GM12878 (cell line): ENCODE data around the gene CLDN14. TPM values are rescaled to one million over a fixed set of nuclear protein-coding genes. Genes with fewer than 3 reads are reported as not detected.

Experiments used
- ATAC-seq: fragments of 200-7000 bp; cut with Tn5 transposase; 3 replicates; pipeline ENCODE4 v1.9.1; 2020; ENCODE audit warnings: mild to moderate bottlenecking, moderate library complexity
- BruUV-seq: library from RNA; stranded (reverse); fragments of 400-500 nt; replicated peaks from 2 replicates; lab custom pipeline; 2021; lab: Mats Ljungman, UMichigan
- CTCF ChIA-PET: fragments of 300-600 bp; sonication (Branson Sonifier 250); formaldehyde crosslinking; extraction: SDS; loops from one replicate; lab custom pipeline; 2021; ENCODE audit warnings: inconsistent platforms; lab: Yijun Ruan, JAX
- POLR2A ChIA-PET: fragments of 350-600 bp; formaldehyde crosslinking; extraction: SDS; loops from one replicate; lab custom pipeline; 2021; ENCODE audit warnings: inconsistent platforms; lab: Charles Lee
- RAD21 ChIA-PET: fragments of 300-600 bp; sonication (Branson Sonifier 250); formaldehyde crosslinking; loops from one replicate; lab custom pipeline; 2023; ENCODE audit warnings: antibody characterized with exemption; ENCODE audit not compliant: unreplicated experiment; lab: Charles Lee
- SMC1A ChIA-PET: fragments of 300-600 bp; sonication (Branson Sonifier 250); formaldehyde crosslinking; loops from one replicate; lab custom pipeline; 2023; ENCODE audit not compliant: unreplicated experiment, uncharacterized antibody; lab: Charles Lee
- DNase-seq: peaks from one replicate; pipeline ENCODE4 v3.0.0-alpha.2; 2011; ENCODE audit warnings: low read depth, low spot score
- FAIRE-seq: peaks from 3 replicates; lab custom pipeline; 2011; peaks lifted over from hg19 to GRCh38; lab: Jason Lieb, UNC
- H2AFZ ChIP-seq: 2 replicates; pipeline ENCODE4 v1.6.0; 2011; ENCODE audit warnings: low read depth, low read length, control low read depth; ENCODE audit not compliant: control insufficient read depth
- H3K27ac ChIP-seq: 2 replicates; pipeline ENCODE4 v1.5.1; 2011; ENCODE audit warnings: control low read depth; ENCODE audit not compliant: control insufficient read depth, insufficient read depth
- H3K27me3 ChIP-seq, 2 experiments: replicated peaks in 1 of 2; 2 replicates each; pipeline versions ENCODE4 v1.6.0 to v1.6.1; 2011; ENCODE audit warnings: low read length in 1 of 2; ENCODE audit not compliant: control insufficient read depth in 2 of 2, insufficient read depth in 2 of 2
- H3K36me3 ChIP-seq, 2 experiments: 2 replicates each; pipeline ENCODE4 v1.5.1; 2011; ENCODE audit warnings: low read length in 1 of 2; ENCODE audit not compliant: control insufficient read depth in 2 of 2, insufficient read depth in 2 of 2
- H3K4me1 ChIP-seq: 2 replicates; pipeline ENCODE4 v1.6.1; 2011; ENCODE audit warnings: mild to moderate bottlenecking, low read length, moderate library complexity, mixed read lengths; ENCODE audit not compliant: control insufficient read depth, insufficient read depth
- H3K4me2 ChIP-seq: 2 replicates; pipeline ENCODE4 v1.6.0; 2011; ENCODE audit warnings: control low read depth; ENCODE audit not compliant: control insufficient read depth, insufficient read depth
- H3K4me3 ChIP-seq: fragments of 200-600 bp; sonication (generic); 2 replicates; pipeline ENCODE4 v1.5.1; 2016
- H3K79me2 ChIP-seq: 2 replicates; pipeline ENCODE4 v1.6.0; 2011; ENCODE audit warnings: low read length; ENCODE audit not compliant: control insufficient read depth, insufficient read depth
- H3K9ac ChIP-seq: 2 replicates; pipeline ENCODE4 v1.8.0; 2011; ENCODE audit warnings: low read length, control low read depth, mixed read lengths; ENCODE audit not compliant: control insufficient read depth, insufficient read depth
- H3K9me3 ChIP-seq: replicated peaks from 3 replicates; pipeline ENCODE4 v1.5.1; 2011; ENCODE audit warnings: mild to moderate bottlenecking, low read length; ENCODE audit not compliant: control insufficient read depth, insufficient read depth
- H4K20me1 ChIP-seq: 2 replicates; pipeline ENCODE4 v1.6.0; 2011; ENCODE audit not compliant: control insufficient read depth, insufficient read depth
- BCLAF1 ChIP-seq: fragments of 450-650 bp; IDR thresholded peaks from 2 replicates; pipeline ENCODE4 v1.6.1; 2017; ENCODE audit warnings: antibody characterized with exemption, mild to moderate bottlenecking, moderate library complexity
- CREM ChIP-seq: IDR thresholded peaks from 2 replicates; pipeline ENCODE4 v1.6.1; 2014; ENCODE audit warnings: antibody characterized with exemption, low read depth
- IKZF2 ChIP-seq, 2 experiments: fragments of 450-650 bp; IDR thresholded peaks; 2 replicates each; pipeline ENCODE4 v1.6.1; 2017; ENCODE audit warnings: mild to moderate bottlenecking in 2 of 2, moderate library complexity in 2 of 2
- LARP7 ChIP-seq: fragments of 450-650 bp; IDR thresholded peaks from 2 replicates; pipeline ENCODE4 v1.6.1; 2017; ENCODE audit warnings: mild to moderate bottlenecking
- NFXL1 ChIP-seq: fragments of 450-650 bp; IDR thresholded peaks from 2 replicates; pipeline ENCODE4 v1.6.1; 2017; ENCODE audit warnings: antibody characterized with exemption, mild to moderate bottlenecking, borderline replicate concordance
- PML ChIP-seq: IDR thresholded peaks from 2 replicates; pipeline ENCODE4 v1.6.1; 2012; ENCODE audit warnings: low read length, inconsistent platforms
- POLR2A ChIP-seq: IDR thresholded peaks from 2 replicates; pipeline ENCODE4 v1.6.1; 2011; ENCODE audit warnings: low read depth, mild to moderate bottlenecking, low read length
- WGBS: methylation state at CpG from one replicate; pipeline ENCODE4 v1.1.6; 2016; ENCODE audit warnings: low lambda C conversion rate; ENCODE audit not compliant: insufficient replicate concordance, insufficient coverage; ENCODE audit errors: missing lambda C conversion rate; 5-methylcytosine and 5-hydroxymethylcytosine counted together
- in situ Hi-C: fragments of 300-500 bp; cut with MboI; formaldehyde crosslinking; loops from 9 replicates; pipeline ENCODE4 v1.14.3; 2018; ENCODE audit warnings: mixed read lengths
- intact Hi-C: fragments of 100-400 bp; cut with micrococcal nuclease; formaldehyde crosslinking; loops from one replicate; pipeline ENCODE4 v1.14.2; 2022; ENCODE audit not compliant: unreplicated experiment
- polyA plus RNA-seq, 11 experiments: library from polyadenylated mRNA; depleted of rRNA in 4 of 11; unstranded in 6 of 11; stranded (reverse) in 5 of 11; fragments of >200 nt; fragmentation: Nextera tagmentation in 4 of 11; fragmentation: Illumina TruSeq in 1 of 11; extraction: Ambion mirVana in 4 of 11; extraction: Trizol in 1 of 11; gene quantifications; 1 replicate in 1 of 11; 2 replicates in 10 of 11; pipeline versions ENCODE4 v1.2.1 to v1.2.3, GENCODE V29; 2011 to 2016; ENCODE audit warnings: inconsistent platforms in 2 of 11, missing spikeins in 2 of 11, low read depth in 1 of 11
- total RNA-seq, 4 experiments: library from RNA; depleted of rRNA in 3 of 4; stranded (reverse); fragments of >200 nt in 3 of 4; fragmentation: Illumina TruSeq in 1 of 4; extraction: Trizol in 1 of 4; gene quantifications; 2 replicates each; pipeline versions ENCODE4 v1.2.1 to v1.2.3, GENCODE V29; 2013 to 2021

Gene CLDN14
- total and polyA plus RNA-seq, 10 of the 15 experiments (the other 5 are each of a cell fraction or from before 2014, with no cell fraction given), result 0.90 to 19.4 (median 6.6) TPM

DNA sequence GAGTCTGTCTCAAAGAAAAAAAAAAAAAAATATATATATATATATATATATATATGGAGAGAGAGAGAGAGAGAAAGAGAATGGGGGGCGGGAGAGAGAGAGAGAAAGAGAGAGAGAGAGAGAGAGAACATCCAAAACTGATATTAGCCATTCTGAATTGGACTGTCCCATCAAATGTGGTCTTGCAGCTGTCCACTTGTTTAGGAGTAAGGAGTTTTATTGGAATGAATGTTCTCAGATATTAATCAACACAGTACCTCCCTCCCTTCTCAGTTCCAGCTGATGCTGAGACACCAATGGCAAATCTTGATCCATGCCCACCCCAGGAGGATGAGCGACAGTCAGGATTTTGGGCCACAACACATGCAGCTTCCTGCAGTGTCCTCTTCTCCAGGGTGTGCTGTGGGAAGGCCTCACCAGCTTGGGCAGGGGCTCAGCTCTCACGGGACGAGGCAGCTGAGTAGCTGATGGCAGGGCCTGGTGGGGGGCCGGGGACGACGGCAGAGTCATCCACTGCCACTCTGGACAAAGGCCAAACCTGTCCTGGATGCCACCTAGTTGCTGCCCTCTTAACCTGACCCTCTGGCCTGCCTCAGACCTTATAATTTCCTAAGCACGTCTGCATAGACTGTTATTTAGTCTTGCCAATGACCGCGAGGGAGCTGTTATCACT, 9.3 kb upstream of the CLDN14 start:
- no peak overlapping the region for H3K9ac ChIP-seq
- no TSS peak for BruUV-seq
- FAIRE-seq (no peak), ATAC-seq (no peak), DNase-seq (no peak)
- no peak overlapping the region for H3K27ac ChIP-seq
- H3K79me2 ChIP-seq, result no peaks in the 10 kb centered on the region
- WGBS, result 43% methylated on average over 10 of the region's 10 CpGs
- CTCF ChIA-PET, result interaction anchor here (0.9 to 1.5 kb wide), 3 partner anchors 36 to 235 kb away, joined by 3 read pairs; no protein-coding TSS in a partner anchor
- no peak overlapping the region for H3K4me2 ChIP-seq
- no peak overlapping the region for H2AFZ ChIP-seq
- SMC1A ChIA-PET, result no interaction called here
- RAD21 ChIA-PET, result no interaction called here
- intact Hi-C loops, result no loop called here
- in situ Hi-C loops, result no loop called here
- H3K27me3 ChIP-seq, result no peaks in the 10 kb centered on the region
- no peak overlapping the region for H3K4me3 ChIP-seq
- H3K36me3 ChIP-seq, result no peaks in the 10 kb centered on the region
- POLR2A ChIA-PET, result interaction anchor here (0.6 to 0.7 kb wide), 2 partner anchors 424 to 872 kb away, joined by 3 to 5 read pairs; no protein-coding TSS in a partner anchor
- TF ChIP-seq BCLAF1, result no peak
- TF ChIP-seq CREM, result no peak
- TF ChIP-seq POLR2A, result no peak
- no peak for TF ChIP-seq PML
- no peak for TF ChIP-seq IKZF2 (IDR thresholded peaks at IDR 0.05)
- no peak for TF ChIP-seq LARP7
- no peak for TF ChIP-seq NFXL1
- no peaks in the 10 kb centered on the region for H3K9me3 ChIP-seq
- H3K4me1 ChIP-seq, result no peaks in the 10 kb centered on the region
- no peaks in the 10 kb centered on the region for H4K20me1 ChIP-seq
